Parathyroid adenoma (tissue), 2 donors: Measurements from ENCODE around the gene USB1.

Experiments
- H2AFZ ChIP-seq: fragments of 300-600 bp; sonication (generic); one replicate; pipeline ENCODE4 v1.7.0; 2017; ENCODE audit warnings: antibody characterized with exemption, mild to moderate bottlenecking
- H3K27ac ChIP-seq: fragments of 300-600 bp; sonication (generic); one replicate; pipeline ENCODE4 v1.7.0; 2017
- H3K27me3 ChIP-seq: fragments of 300-600 bp; sonication (generic); one replicate; pipeline ENCODE4 v1.7.0; 2017; ENCODE audit warnings: low read length; ENCODE audit not compliant: control insufficient read depth, insufficient read depth
- H3K36me3 ChIP-seq: fragments of 300-600 bp; sonication (generic); one replicate; pipeline ENCODE4 v1.7.0; 2017; ENCODE audit warnings: low read length; ENCODE audit not compliant: control insufficient read depth, insufficient read depth
- H3K4me1 ChIP-seq: fragments of 300-600 bp; sonication (generic); one replicate; pipeline ENCODE4 v1.7.0; 2017; ENCODE audit warnings: control low read depth
- H3K4me2 ChIP-seq: fragments of 300-600 bp; sonication (generic); one replicate; pipeline ENCODE4 v1.7.0; 2017; ENCODE audit warnings: low read length
- H3K4me3 ChIP-seq: fragments of 300-600 bp; sonication (generic); one replicate; pipeline ENCODE4 v1.7.0; 2017; ENCODE audit warnings: low read depth, low read length
- H3K79me2 ChIP-seq: fragments of 300-600 bp; sonication (generic); one replicate; pipeline ENCODE4 v1.7.0; 2017; ENCODE audit warnings: control low read depth
- H3K9ac ChIP-seq: fragments of 300-600 bp; sonication (generic); one replicate; pipeline ENCODE4 v1.7.0; 2017; ENCODE audit warnings: mild to moderate bottlenecking
- H3K9me3 ChIP-seq: fragments of 300-600 bp; sonication (generic); one replicate; pipeline ENCODE4 v1.7.0; 2017; ENCODE audit warnings: low read length; ENCODE audit not compliant: control insufficient read depth
- TF ChIP-seq, protein P1 (sequence below): fragments of 300-600 bp; sonication (generic); IDR thresholded peaks from one replicate; pipeline ENCODE4 v1.7.0; 2017; ENCODE audit warnings: antibody characterized with exemption, mild to moderate bottlenecking
- donor health status: primary hyperparathyroidism.

The USB1 gene

DNA sequence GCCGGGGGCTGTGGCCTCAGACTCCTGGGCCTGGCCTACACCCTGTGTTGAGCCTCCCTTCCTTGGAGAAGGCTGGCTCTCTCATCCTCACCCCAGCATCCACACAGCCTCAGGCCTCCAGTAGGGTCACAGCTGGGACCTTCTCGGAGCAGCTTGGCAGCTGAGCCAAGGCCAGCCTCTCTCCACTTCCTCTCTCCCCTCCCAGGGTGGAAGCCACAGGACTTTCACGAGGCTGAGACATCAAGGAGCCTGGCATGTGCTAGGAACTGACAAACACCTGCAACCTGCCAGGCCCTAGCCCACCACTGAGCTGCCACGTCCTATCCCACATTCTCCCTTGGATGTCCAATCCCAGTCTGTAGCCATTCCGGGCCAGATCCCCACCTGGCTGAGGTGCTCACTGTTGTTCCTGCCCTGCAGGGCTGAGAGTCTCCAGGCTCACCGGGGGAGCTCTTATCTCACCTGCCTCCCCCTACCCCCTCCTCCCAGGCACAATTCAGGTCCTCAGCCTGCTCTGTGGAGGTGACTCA is 27.4 kb downstream of the USB1 start:
- Histone ChIP-seq H3K4me2 (no peak overlapping the region), H3K4me1 (peaks cover 17% of the 10 kb centered on the region), H3K27ac (no peak overlapping the region), H2AFZ (no peak overlapping the region), H3K9me3 (no peaks in the 10 kb centered on the region), H3K79me2 (peaks cover 13% of the 10 kb centered on the region), H3K36me3 (no peaks in the 10 kb centered on the region), H3K4me3 (no peak overlapping the region), H3K27me3 (no peaks in the 10 kb centered on the region), H3K9ac (no peak overlapping the region)
- TF ChIP-seq, protein P1, sequence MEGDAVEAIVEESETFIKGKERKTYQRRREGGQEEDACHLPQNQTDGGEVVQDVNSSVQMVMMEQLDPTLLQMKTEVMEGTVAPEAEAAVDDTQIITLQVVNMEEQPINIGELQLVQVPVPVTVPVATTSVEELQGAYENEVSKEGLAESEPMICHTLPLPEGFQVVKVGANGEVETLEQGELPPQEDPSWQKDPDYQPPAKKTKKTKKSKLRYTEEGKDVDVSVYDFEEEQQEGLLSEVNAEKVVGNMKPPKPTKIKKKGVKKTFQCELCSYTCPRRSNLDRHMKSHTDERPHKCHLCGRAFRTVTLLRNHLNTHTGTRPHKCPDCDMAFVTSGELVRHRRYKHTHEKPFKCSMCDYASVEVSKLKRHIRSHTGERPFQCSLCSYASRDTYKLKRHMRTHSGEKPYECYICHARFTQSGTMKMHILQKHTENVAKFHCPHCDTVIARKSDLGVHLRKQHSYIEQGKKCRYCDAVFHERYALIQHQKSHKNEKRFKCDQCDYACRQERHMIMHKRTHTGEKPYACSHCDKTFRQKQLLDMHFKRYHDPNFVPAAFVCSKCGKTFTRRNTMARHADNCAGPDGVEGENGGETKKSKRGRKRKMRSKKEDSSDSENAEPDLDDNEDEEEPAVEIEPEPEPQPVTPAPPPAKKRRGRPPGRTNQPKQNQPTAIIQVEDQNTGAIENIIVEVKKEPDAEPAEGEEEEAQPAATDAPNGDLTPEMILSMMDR: no peak

DNA sequence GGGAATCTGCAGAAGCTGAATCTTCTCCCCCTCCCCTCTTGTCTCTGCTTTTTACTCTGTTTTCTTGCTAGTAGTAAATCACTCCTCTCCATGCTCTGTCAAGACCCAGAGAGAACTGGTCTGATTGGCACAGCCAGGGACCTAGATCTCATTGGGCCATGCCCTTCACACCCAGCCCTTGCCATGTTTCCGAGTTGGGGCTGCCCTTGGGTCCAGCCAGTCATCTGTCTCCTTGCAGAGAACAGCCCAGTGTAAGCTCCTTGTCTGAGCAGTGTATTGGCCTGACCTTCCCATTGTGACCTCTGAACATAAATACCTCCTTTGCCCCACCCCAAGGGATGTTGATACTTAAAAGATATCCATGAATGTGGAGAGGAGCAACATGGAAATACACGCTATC is 28.2 kb downstream of the USB1 start:
- H3K4me2 ChIP-seq: no peak overlapping the region
- no peak overlapping the region for H3K27ac ChIP-seq
- no peak overlapping the region for H3K4me3 ChIP-seq
- H2AFZ ChIP-seq: no peak overlapping the region
- no peaks in the 10 kb centered on the region for H3K27me3 ChIP-seq
- H3K9me3 ChIP-seq: no peaks in the 10 kb centered on the region
- no peak overlapping the region for H3K9ac ChIP-seq
- H3K36me3 ChIP-seq: no peaks in the 10 kb centered on the region
- H3K4me1 ChIP-seq: peaks cover 17% of the 10 kb centered on the region
- H3K79me2 ChIP-seq: peaks cover 13% of the 10 kb centered on the region
- TF ChIP-seq, protein P1: no peak

DNA sequence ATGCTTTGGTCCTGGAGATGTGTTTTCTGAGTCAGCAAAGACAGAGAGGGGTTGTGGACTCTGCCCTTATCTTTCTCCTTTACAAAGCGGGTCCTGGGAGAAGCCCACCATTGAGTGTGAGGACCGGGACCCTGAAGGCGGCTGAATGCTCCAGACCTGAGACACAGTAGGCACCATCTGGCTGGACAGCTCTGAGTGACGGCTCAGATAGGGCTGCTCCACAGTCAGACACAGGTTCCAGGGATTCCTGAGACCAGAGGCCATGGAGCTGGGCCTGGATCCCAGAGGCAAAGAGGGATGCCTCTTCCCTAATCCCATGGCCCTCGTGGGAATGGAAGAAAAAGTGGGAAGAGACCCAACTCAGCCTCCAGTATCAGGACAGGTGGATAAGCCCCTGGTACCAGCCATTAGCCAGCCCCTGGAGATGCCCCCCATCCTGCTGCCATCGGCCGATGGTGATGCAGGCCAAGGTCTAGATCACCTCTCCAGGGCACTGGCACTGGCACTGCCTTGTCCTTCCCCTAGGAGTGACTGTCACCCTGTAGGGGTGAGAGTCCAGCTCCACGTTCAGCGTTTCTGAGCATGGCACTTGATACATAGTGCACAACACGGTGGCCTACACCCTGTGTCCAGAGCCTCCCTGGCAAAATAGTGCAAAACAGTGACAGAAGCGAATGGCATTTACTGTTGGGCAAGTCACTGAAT is 29.1 kb downstream of the USB1 start:
- H2AFZ ChIP-seq: no peak overlapping the region
- no peaks in the 10 kb centered on the region for H3K9me3 ChIP-seq
- H3K4me3 ChIP-seq: no peak overlapping the region
- H3K27me3 ChIP-seq: no peaks in the 10 kb centered on the region
- no peak overlapping the region for H3K4me2 ChIP-seq
- H3K79me2 ChIP-seq: peaks cover 16% of the 10 kb centered on the region
- H3K4me1 ChIP-seq: peaks cover 17% of the 10 kb centered on the region
- no peak overlapping the region for H3K9ac ChIP-seq
- H3K36me3 ChIP-seq: no peaks in the 10 kb centered on the region
- TF ChIP-seq, protein P1: no peak
- no peak overlapping the region for H3K27ac ChIP-seq

DNA sequence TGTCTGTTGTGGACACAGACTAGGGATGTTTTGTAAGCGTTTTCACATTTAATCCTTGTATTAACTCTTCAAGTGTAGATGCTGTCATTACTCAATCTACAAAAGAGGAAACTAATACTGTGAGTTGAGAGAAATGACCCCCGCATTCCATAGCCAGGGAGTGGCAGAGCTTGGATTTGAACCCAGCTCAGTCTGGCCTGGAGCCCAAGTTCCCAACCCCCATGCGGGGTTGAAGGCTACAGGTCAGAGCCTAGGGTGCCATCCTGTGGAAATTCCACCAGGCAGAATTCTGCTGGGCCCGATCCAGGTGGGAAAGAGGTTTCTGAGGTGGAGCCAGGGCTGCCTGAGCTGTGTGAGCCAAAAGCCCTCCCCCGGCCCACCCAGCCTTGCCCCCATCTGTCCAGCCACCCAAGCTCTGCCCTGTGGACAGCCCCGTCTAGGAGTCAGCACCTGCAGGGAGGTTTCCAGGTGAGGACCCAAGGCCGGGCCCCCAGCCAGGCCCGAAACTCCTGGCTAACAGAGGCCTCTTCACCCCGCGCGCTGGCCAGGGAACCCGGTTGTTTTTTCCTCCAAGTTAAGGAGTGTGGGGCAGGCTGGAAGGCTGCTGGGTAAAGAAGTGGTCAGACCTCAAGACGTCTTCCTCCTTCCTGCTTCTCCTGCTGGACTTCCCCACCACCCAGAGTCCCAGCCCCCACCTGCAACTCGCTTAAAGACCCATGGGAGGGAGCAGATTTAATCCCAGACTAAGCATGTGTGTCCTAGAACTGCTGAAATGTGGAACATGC is 30.0 kb downstream of the USB1 start:
- TF ChIP-seq, protein P1: no peak

More for the DNA sequence above, 30.0 kb downstream of the USB1 start:
- no peaks in the 10 kb centered on the region for H3K36me3 ChIP-seq
- H3K4me3 ChIP-seq: no peak overlapping the region
- H3K79me2 ChIP-seq: peaks cover 16% of the 10 kb centered on the region
- H3K9ac ChIP-seq: no peak overlapping the region
- H3K4me1 ChIP-seq: peaks cover 18% of the 10 kb centered on the region
- no peak overlapping the region for H3K27ac ChIP-seq
- H2AFZ ChIP-seq: no peak overlapping the region
- H3K27me3 ChIP-seq: no peaks in the 10 kb centered on the region
- H3K9me3 ChIP-seq: no peaks in the 10 kb centered on the region
- no peak overlapping the region for H3K4me2 ChIP-seq
